BJ (cell line): ENCODE results near the gene CAMK2D. TPM values are rescaled to one million over a fixed set of nuclear protein-coding genes. Genes with fewer than 3 reads are reported as not detected.

Source experiments
- CTCF ChIA-PET: fragments of 350-600 bp; formaldehyde crosslinking; extraction: SDS; loops from one replicate; lab custom pipeline; 2021; ENCODE audit warnings: antibody characterized with exemption, inconsistent platforms; lab: Yijun Ruan, JAX
- POLR2A ChIA-PET: fragments of 300-600 bp; sonication (Branson Sonifier 250); formaldehyde crosslinking; extraction: SDS; loops from one replicate; lab custom pipeline; 2021; ENCODE audit warnings: antibody characterized with exemption; lab: Charles Lee
- DNase-seq: peaks from one replicate; pipeline ENCODE4 v3.0.0-alpha.2; 2011; ENCODE audit warnings: low read depth
- H3K27me3 ChIP-seq: 2 replicates; pipeline ENCODE4 v1.6.0; 2011; ENCODE audit warnings: low read length; ENCODE audit not compliant: control insufficient read depth, insufficient read depth
- H3K36me3 ChIP-seq: 2 replicates; pipeline ENCODE4 v1.5.1; 2011; ENCODE audit warnings: low read length; ENCODE audit not compliant: control insufficient read depth, insufficient read depth
- H3K4me3 ChIP-seq: 2 replicates; pipeline ENCODE4 v1.5.1; 2011; ENCODE audit warnings: low read depth, mild to moderate bottlenecking, control low read depth, low read length
- polyA plus RNA-seq: library from polyadenylated mRNA; depleted of rRNA; stranded (reverse); fragments of >200 nt; gene quantifications from 2 replicates; pipeline ENCODE4 v1.2.3, GENCODE V29; 2011
- TF ChIP-seq, protein P1 (sequence below): IDR thresholded peaks from 2 replicates; pipeline ENCODE4 v1.5.1; 2011; ENCODE audit warnings: low read depth, mild to moderate bottlenecking, control low read depth, inconsistent platforms, low read length, moderate library complexity; ENCODE audit not compliant: insufficient read depth

The CAMK2D gene
- polyA plus RNA-seq, 1 experiment = 41.8 TPM

DNA sequence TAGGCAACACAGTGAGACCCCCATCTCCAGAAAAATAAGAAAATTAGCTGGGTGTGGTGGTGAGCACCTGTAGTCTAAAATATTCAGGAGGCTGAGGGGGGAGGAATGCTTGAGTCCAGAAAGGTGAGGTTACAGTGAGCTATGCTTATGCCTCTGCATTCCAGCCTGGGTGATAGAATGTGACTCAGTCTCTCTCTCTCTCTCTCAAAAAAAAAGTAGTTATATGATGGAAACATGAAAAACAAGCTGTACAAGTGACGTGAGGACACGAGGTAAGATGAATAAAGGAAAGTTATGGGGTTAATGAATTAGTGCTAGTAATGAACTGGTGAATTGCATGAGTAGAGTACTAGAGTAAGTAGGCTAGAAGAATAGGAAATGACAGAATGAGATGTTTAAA is 21.8 kb upstream of the CAMK2D start:
- DNase-seq = no peak
- Histone ChIP-seq H3K4me3 (no peak overlapping the region), H3K27me3 (no peaks in the 10 kb centered on the region), H3K36me3 (no peaks in the 10 kb centered on the region)
- TF ChIP-seq, protein P1, sequence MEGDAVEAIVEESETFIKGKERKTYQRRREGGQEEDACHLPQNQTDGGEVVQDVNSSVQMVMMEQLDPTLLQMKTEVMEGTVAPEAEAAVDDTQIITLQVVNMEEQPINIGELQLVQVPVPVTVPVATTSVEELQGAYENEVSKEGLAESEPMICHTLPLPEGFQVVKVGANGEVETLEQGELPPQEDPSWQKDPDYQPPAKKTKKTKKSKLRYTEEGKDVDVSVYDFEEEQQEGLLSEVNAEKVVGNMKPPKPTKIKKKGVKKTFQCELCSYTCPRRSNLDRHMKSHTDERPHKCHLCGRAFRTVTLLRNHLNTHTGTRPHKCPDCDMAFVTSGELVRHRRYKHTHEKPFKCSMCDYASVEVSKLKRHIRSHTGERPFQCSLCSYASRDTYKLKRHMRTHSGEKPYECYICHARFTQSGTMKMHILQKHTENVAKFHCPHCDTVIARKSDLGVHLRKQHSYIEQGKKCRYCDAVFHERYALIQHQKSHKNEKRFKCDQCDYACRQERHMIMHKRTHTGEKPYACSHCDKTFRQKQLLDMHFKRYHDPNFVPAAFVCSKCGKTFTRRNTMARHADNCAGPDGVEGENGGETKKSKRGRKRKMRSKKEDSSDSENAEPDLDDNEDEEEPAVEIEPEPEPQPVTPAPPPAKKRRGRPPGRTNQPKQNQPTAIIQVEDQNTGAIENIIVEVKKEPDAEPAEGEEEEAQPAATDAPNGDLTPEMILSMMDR = no peak
- POLR2A ChIA-PET = no interaction called here
- CTCF ChIA-PET = interaction anchor here (0.6 to 2.0 kb wide), 4 partner anchors 10 to 595 kb away, joined by 3 to 8 read pairs (median 3); no protein-coding TSS in a partner anchor

DNA sequence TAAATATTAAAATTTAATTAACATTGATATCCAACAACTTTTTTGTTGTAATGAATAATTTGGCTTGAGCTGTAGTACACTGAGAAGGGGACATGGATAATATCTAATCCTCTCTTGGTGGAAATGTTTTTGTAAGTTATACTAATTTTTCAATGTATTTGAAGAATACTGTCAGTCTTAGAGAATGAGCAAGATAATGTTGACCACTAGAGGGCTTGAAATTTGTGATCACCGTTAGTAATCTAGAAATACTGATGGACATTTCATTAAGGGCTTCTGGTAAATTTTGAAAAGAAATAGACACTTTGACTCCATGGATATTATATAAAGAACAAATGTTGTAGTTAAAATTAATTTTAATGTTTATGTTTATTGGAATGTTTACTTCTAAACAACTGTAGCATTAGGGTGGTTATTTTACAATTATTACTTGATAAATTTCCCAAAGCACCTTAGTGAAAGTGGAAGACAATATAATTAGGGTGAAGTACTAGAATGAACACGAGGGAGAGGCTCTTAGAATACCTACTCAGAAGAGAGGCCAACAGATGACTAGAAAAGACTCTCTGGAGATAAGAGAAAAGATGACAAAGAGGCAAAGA is 20.0 kb upstream of the CAMK2D start:
- H3K27me3 ChIP-seq = no peaks in the 10 kb centered on the region

DNA sequence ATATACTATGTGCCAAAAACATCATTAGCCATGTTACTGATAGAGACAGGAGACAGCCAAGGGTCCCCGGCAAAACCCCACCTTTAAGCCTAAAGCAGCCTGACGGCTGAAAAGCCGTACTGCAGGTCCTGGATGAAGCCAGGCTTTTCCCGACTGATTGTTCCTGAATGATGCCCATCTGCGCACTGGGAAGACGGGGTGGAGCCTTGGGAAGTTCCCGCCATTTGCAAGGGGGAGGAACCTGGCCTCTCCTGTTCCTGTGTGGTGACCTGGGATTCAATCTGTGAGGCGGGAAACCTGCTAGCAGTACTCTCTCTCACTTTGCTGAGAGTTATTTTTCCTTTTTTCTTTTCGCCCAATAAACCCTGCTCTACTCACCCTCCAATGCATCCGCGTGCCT is 15.1 kb upstream of the CAMK2D start:
- TF ChIP-seq, protein P1 = no peak
- no peak for DNase-seq
- Histone ChIP-seq H3K36me3 (no peaks in the 10 kb centered on the region), H3K4me3 (no peak overlapping the region), H3K27me3 (no peaks in the 10 kb centered on the region)
- CTCF ChIA-PET = interaction anchor here (1.0 kb wide), 1 partner anchor 9 kb away, joined by 4 read pairs; no protein-coding TSS in a partner anchor
- POLR2A ChIA-PET = no interaction called here

More for the DNA sequence above, 20.0 kb upstream of the CAMK2D start:
- POLR2A ChIA-PET = no interaction called here
- DNase-seq = no peak
- TF ChIP-seq, protein P1 = peak; percentile 61
- Histone ChIP-seq H3K36me3 (no peaks in the 10 kb centered on the region), H3K4me3 (no peak overlapping the region)
- CTCF ChIA-PET = interaction anchor here (2.0 kb wide), 1 partner anchor 8 kb away, joined by 8 read pairs; no protein-coding TSS in a partner anchor

DNA sequence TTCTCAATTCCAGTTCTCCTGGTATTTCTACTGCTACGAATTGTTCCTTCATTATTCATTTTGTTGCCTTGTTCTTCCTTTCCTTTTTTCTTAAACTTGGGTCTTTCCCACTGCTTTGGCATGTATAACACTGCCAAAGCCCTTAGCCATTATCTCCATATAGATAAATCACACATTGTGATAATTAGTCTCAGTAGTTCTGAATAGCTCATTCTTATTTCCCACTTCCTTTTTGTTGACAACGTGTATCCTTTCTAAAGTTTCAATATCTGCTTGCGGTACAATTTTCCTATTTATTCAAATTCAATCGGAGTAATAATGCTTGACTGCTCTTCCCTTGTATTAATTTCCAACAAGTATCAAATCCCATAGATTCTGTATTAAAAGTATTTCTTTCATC is 14.5 kb upstream of the CAMK2D start:
- no peak overlapping the region for H3K4me3 ChIP-seq
- H3K36me3 ChIP-seq = no peaks in the 10 kb centered on the region
- DNase-seq = no peak
- TF ChIP-seq, protein P1 = no peak
- CTCF ChIA-PET = interaction anchor here (0.7 to 1.0 kb wide), 2 partner anchors 9 to 602 kb away, joined by 3 to 4 read pairs; no protein-coding TSS in a partner anchor
- no peaks in the 10 kb centered on the region for H3K27me3 ChIP-seq
- POLR2A ChIA-PET = no interaction called here

DNA sequence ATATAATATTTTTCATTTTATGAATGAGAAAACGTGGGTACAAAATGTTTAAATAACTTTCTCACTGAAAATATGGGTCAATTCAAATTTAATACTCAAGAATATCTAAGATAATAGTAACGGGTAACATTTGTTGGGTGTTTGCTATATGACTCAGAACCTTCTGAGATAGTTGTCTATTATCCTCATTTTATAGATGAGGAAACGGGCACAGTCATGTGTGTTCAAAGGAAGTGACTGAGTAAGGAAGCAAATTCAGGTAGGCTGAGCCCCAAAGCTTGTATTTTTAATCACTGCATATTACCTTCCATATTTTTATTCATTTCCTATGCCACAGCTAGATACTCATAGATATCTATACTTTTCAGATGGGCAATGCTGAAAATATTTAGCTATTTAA is 12.2 kb upstream of the CAMK2D start:
- ChIA-PET CTCF (interaction anchor here (1.1 to 1.7 kb wide), 2 partner anchors 9 to 379 kb away, joined by 3 to 8 read pairs; no protein-coding TSS in a partner anchor), POLR2A (no interaction called here)
- Histone ChIP-seq H3K36me3 (no peaks in the 10 kb centered on the region), H3K4me3 (no peak overlapping the region), H3K27me3 (no peaks in the 10 kb centered on the region)
- TF ChIP-seq, protein P1 = no peak
- no peak for DNase-seq
